DOHH2 (cell line): ENCODE measurements around the gene MYORG.

ENCODE experiments used
- H3F3A ChIP-seq: fragments of 200-600 bp; sonication (generic), shearing (Covaris generic); 2 replicates; pipeline ENCODE4 v1.6.0; 2016; ENCODE audit warnings: antibody characterized with exemption, mild to moderate bottlenecking; ENCODE audit not compliant: control insufficient read depth, insufficient read depth
- H3K27ac ChIP-seq: fragments of 200-600 bp; sonication (generic); 2 replicates; pipeline ENCODE4 v1.5.1; 2014; ENCODE audit warnings: low read depth, mild to moderate bottlenecking, low read length, moderate library complexity
- H3K27me3 ChIP-seq: fragments of 200-600 bp; sonication (generic); 2 replicates; pipeline ENCODE4 v1.6.1; 2014; ENCODE audit warnings: mild to moderate bottlenecking, low read length, mixed read lengths; ENCODE audit not compliant: control insufficient read depth
- H3K36me3 ChIP-seq: fragments of 200-600 bp; sonication (generic); 2 replicates; pipeline ENCODE4 v1.6.1; 2014; ENCODE audit warnings: mild to moderate bottlenecking, low read length, moderate library complexity, mixed read lengths; ENCODE audit not compliant: control insufficient read depth
- H3K4me1 ChIP-seq: fragments of 200-600 bp; sonication (generic); 2 replicates; pipeline ENCODE4 v1.6.1; 2014; ENCODE audit warnings: mild to moderate bottlenecking, low read length, mixed read lengths; ENCODE audit not compliant: control insufficient read depth
- H3K4me2 ChIP-seq: fragments of 200-600 bp; sonication (generic); 2 replicates; pipeline ENCODE4 v1.6.0; 2014; ENCODE audit warnings: mild to moderate bottlenecking, low read length, moderate library complexity
- H3K4me3 ChIP-seq: fragments of 200-600 bp; sonication (generic); 2 replicates; pipeline ENCODE4 v1.5.1; 2014; ENCODE audit warnings: mild to moderate bottlenecking, low read length, mixed read lengths
- H3K79me2 ChIP-seq: fragments of 200-600 bp; sonication (generic); 2 replicates; pipeline ENCODE4 v1.6.1; 2014; ENCODE audit warnings: mild to moderate bottlenecking, low read length, mixed read lengths; ENCODE audit not compliant: control insufficient read depth
- H3K9me2 ChIP-seq: fragments of 200-600 bp; sonication (generic); replicated peaks from 2 replicates; pipeline ENCODE4 v1.6.1; 2014; ENCODE audit warnings: mild to moderate bottlenecking, low read length, mixed read lengths; ENCODE audit not compliant: control insufficient read depth
- H3K9me3 ChIP-seq: fragments of 200-600 bp; sonication (generic); 2 replicates; pipeline ENCODE4 v1.6.1; 2014; ENCODE audit warnings: antibody characterized with exemption, low read length, mixed read lengths; ENCODE audit not compliant: control insufficient read depth, insufficient read depth
- H4K20me1 ChIP-seq: fragments of 200-600 bp; sonication (generic); 2 replicates; pipeline ENCODE4 v1.6.0; 2014; ENCODE audit warnings: low read depth, mild to moderate bottlenecking, antibody characterized with exemption, low read length, moderate library complexity; ENCODE audit not compliant: control insufficient read depth, insufficient read depth
- CTCF ChIP-seq: fragments of 200-600 bp; sonication (generic); IDR thresholded peaks from one replicate; pipeline ENCODE4 v1.5.1; 2014; ENCODE audit warnings: antibody characterized with exemption, mild to moderate bottlenecking, low read depth, low read length; ENCODE audit not compliant: poor library complexity, severe bottlenecking
- EZH2phosphoT487 ChIP-seq: fragments of 200-600 bp; sonication (generic); IDR thresholded peaks from 2 replicates; pipeline ENCODE4 v1.6.1; 2017; ENCODE audit warnings: borderline replicate concordance, mild to moderate bottlenecking, antibody characterized with exemption, low read length, moderate library complexity, mixed read lengths

MYORG gene

GRCh38 chr9:34413231-34413852, 36.6 kb upstream of the MYORG start:
- H3K9me2 ChIP-seq, result no peaks in the 10 kb centered on the region
- H4K20me1 ChIP-seq, result no peaks in the 10 kb centered on the region
- no peak for TF ChIP-seq EZH2phosphoT487
- H3F3A ChIP-seq, result no peaks in the 10 kb centered on the region
- H3K27me3 ChIP-seq, result no peaks in the 10 kb centered on the region
- no peaks in the 10 kb centered on the region for H3K4me1 ChIP-seq
- no peak overlapping the region for H3K27ac ChIP-seq
- no peak overlapping the region for H3K4me3 ChIP-seq
- H3K79me2 ChIP-seq, result no peaks in the 10 kb centered on the region
- no peaks in the 10 kb centered on the region for H3K36me3 ChIP-seq
- H3K9me3 ChIP-seq, result no peaks in the 10 kb centered on the region
- H3K4me2 ChIP-seq, result no peak overlapping the region

GRCh38 chr9:34412336-34412735, 35.6 kb upstream of the MYORG start:
- Histone ChIP-seq H4K20me1 (no peaks in the 10 kb centered on the region), H3K36me3 (no peaks in the 10 kb centered on the region), H3K4me2 (no peak overlapping the region), H3K27me3 (no peaks in the 10 kb centered on the region), H3K4me3 (no peak overlapping the region), H3F3A (no peaks in the 10 kb centered on the region), H3K9me2 (no peaks in the 10 kb centered on the region), H3K4me1 (no peaks in the 10 kb centered on the region), H3K9me3 (no peaks in the 10 kb centered on the region), H3K27ac (no peak overlapping the region), H3K79me2 (no peaks in the 10 kb centered on the region)
- TF ChIP-seq CTCF (no peak), EZH2phosphoT487 (no peak)

GRCh38 chr9:34409154-34409553, 32.5 kb upstream of the MYORG start:
- Histone ChIP-seq H3K9me2 (no peaks in the 10 kb centered on the region), H3K4me3 (no peak overlapping the region), H3K27ac (no peak overlapping the region), H3K36me3 (no peaks in the 10 kb centered on the region), H3F3A (no peaks in the 10 kb centered on the region), H3K9me3 (no peaks in the 10 kb centered on the region), H4K20me1 (no peaks in the 10 kb centered on the region), H3K4me2 (no peak overlapping the region), H3K79me2 (no peaks in the 10 kb centered on the region), H3K4me1 (no peaks in the 10 kb centered on the region), H3K27me3 (no peaks in the 10 kb centered on the region)
- TF ChIP-seq EZH2phosphoT487 (no peak), CTCF (no peak)

GRCh38 chr9:34408173-34408572, 31.5 kb upstream of the MYORG start:
- Histone ChIP-seq H3K4me2 (no peak overlapping the region), H3K27ac (no peak overlapping the region), H3K9me2 (no peaks in the 10 kb centered on the region), H3K36me3 (no peaks in the 10 kb centered on the region), H3K79me2 (no peaks in the 10 kb centered on the region), H4K20me1 (no peaks in the 10 kb centered on the region), H3K27me3 (no peaks in the 10 kb centered on the region), H3K4me3 (no peak overlapping the region), H3K9me3 (no peaks in the 10 kb centered on the region), H3K4me1 (no peaks in the 10 kb centered on the region), H3F3A (no peaks in the 10 kb centered on the region)
- TF ChIP-seq CTCF, result no peak
- no peak for TF ChIP-seq EZH2phosphoT487
